Mammary epithelial cell (primary cell): ENCODE measurements around the gene EID3.

Experiments used
- EZH2 ChIP-seq: IDR thresholded peaks from 2 replicates; pipeline ENCODE4 v1.6.1; 2012; ENCODE audit warnings: low read length, inconsistent platforms, borderline replicate concordance
- TF ChIP-seq, protein P1 (sequence below), 2 donors: IDR thresholded peaks in 1 of 2; conservative IDR thresholded peaks in 1 of 2; 2 replicates each; pipeline ENCODE4 v1.5.1; 2011 to 2012; ENCODE audit warnings: inconsistent platforms in 2 of 2, low read length in 2 of 2, mild to moderate bottlenecking in 2 of 2, control low read depth in 1 of 2, low read depth in 1 of 2; ENCODE audit not compliant: insufficient read depth in 1 of 2; ENCODE audit errors: extremely low read depth in 1 of 2

GRCh38 chr12:104286516-104287482 lies 16.7 kb upstream of the EID3 start:
- TF ChIP-seq, protein P1, sequence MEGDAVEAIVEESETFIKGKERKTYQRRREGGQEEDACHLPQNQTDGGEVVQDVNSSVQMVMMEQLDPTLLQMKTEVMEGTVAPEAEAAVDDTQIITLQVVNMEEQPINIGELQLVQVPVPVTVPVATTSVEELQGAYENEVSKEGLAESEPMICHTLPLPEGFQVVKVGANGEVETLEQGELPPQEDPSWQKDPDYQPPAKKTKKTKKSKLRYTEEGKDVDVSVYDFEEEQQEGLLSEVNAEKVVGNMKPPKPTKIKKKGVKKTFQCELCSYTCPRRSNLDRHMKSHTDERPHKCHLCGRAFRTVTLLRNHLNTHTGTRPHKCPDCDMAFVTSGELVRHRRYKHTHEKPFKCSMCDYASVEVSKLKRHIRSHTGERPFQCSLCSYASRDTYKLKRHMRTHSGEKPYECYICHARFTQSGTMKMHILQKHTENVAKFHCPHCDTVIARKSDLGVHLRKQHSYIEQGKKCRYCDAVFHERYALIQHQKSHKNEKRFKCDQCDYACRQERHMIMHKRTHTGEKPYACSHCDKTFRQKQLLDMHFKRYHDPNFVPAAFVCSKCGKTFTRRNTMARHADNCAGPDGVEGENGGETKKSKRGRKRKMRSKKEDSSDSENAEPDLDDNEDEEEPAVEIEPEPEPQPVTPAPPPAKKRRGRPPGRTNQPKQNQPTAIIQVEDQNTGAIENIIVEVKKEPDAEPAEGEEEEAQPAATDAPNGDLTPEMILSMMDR (conservative IDR thresholded peaks at IDR 0.05 in 1 of 2, IDR thresholded peaks at IDR 0.05 in 1 of 2; ENCODE audit: extremely low read depth in 1 of 2, insufficient read depth in 1 of 2, low read depth in 1 of 2, low read length in 2 of 2): no peak
- TF ChIP-seq EZH2: no peak
